COLO668 (cell line): ENCODE results near the gene EI24.

ENCODE experiments used
- DNase-seq: peaks from one replicate; lab custom pipeline; 2025; ENCODE audit not compliant: unreplicated experiment; lab: John Stamatoyannopoulos, UW

EI24 gene

GRCh38 chr11:125626288-125626950 is 57.1 kb downstream of the EI24 start:
- DNase-seq, result peak; percentile 32

- no peak for DNase-seq
Measured at GRCh38 chr11:125627236-125627910, 58.1 kb downstream of the EI24 start.
